Measurements from ENCODE around the gene COL5A3. TPM values are rescaled to one million over a fixed set of nuclear protein-coding genes. Genes with fewer than 3 reads are reported as not detected.

Gene COL5A3
- total RNA-seq (10 to 100 TPM in 1 of 2 donors, 1 to 10 TPM in 1; 8.2 to 13.3 TPM), polyA plus RNA-seq (10 to 100 TPM in 1 of 2 donors, 1 to 10 TPM in 1; 4.9 to 84.7 TPM)
- long read RNA-seq, donor 1, partial matches to known transcripts = 0 of 4 reads
- long read RNA-seq, donor 1, other reads (novel, unspliced or antisense) = 4 of 4 reads
- long read RNA-seq, donor 2, partial matches to known transcripts = 5 of 9 reads
- long read RNA-seq, donor 2, other reads (novel, unspliced or antisense) = 4 of 9 reads

- H3K36me3 ChIP-seq (ENCODE audit: control insufficient read depth in 1 of 2, insufficient read depth in 2 of 2, low read length in 1 of 2) = no peaks in the 10 kb centered on the region
- no peak within 1 kb of the TSS for H3K27ac ChIP-seq (ENCODE audit: low read depth in 1 of 2, low read length in 2 of 2)
- DNase-seq (peak; percentile 65 to 83), ATAC-seq (ENCODE audit: low FRiP score) (peak; percentile 21)
- H3K27me3 ChIP-seq (ENCODE audit: control insufficient read depth in 1 of 2, insufficient read depth in 2 of 2, low read length in 1 of 2) = no peaks in the 10 kb centered on the region
- WGBS, 2 donors = 1% methylated on average over 24 to 38 of the region's 38 CpGs
- no peaks in the 10 kb centered on the region for H3K9me3 ChIP-seq (ENCODE audit: control insufficient read depth, low read length)
- peaks cover 0 to 4% of the 10 kb centered on the region in 2 donors for H3K4me1 ChIP-seq (ENCODE audit: control insufficient read depth in 1 of 2, insufficient read depth in 2 of 2, low read length in 2 of 2)
- peak within 1 kb of the TSS in 1 of 2 donors; percentile 9 for H3K4me3 ChIP-seq (ENCODE audit: low read length in 2 of 2)
- intact Hi-C loops (cut with DNase I) = loop anchor here in 1 of 2 donors (5.0 kb wide), 1 partner anchor 73 kb away; the partner anchor contains the start of gene OLFM2
Measured at GRCh38 chr19:10010247-10010691, at the start of gene COL5A3. COL5A3 (minus strand) TSS chr19:10010504; CDS start chr19:10010385, 119 bp downstream.

- peak; percentile 34 for ATAC-seq (ENCODE audit: low FRiP score)
- H3K27me3 ChIP-seq (ENCODE audit: control insufficient read depth in 1 of 2, insufficient read depth in 2 of 2, low read length in 1 of 2) = no peaks in the 10 kb centered on the region
- no peaks in the 10 kb centered on the region for H3K36me3 ChIP-seq (ENCODE audit: control insufficient read depth in 1 of 2, insufficient read depth in 2 of 2, low read length in 1 of 2)
- H3K4me1 ChIP-seq (ENCODE audit: control insufficient read depth in 1 of 2, insufficient read depth in 2 of 2, low read length in 2 of 2) = no peaks in the 10 kb centered on the region
- H3K4me3 ChIP-seq (ENCODE audit: low read length in 2 of 2) = no peak overlapping the region
- no peaks in the 10 kb centered on the region for H3K9me3 ChIP-seq (ENCODE audit: control insufficient read depth, low read length)
- no peak for DNase-seq
- H3K27ac ChIP-seq (ENCODE audit: low read depth in 1 of 2, low read length in 2 of 2) = no peak overlapping the region
- intact Hi-C loops (cut with DNase I) = no loop called here
- 74 to 76% methylated on average over 20 to 21 of the region's 21 CpGs for WGBS, 2 donors
Measured at GRCh38 chr19:10052602-10053360, 42.5 kb upstream of the COL5A3 start.

- Histone ChIP-seq H3K27ac (ENCODE audit: low read depth in 1 of 2, low read length in 2 of 2) (no peak overlapping the region), H3K9me3 (ENCODE audit: control insufficient read depth, low read length) (peaks cover 6% of the 10 kb centered on the region), H3K4me3 (ENCODE audit: low read length in 2 of 2) (no peak overlapping the region), H3K36me3 (ENCODE audit: control insufficient read depth in 1 of 2, insufficient read depth in 2 of 2, low read length in 1 of 2) (no peaks in the 10 kb centered on the region), H3K27me3 (ENCODE audit: control insufficient read depth in 1 of 2, insufficient read depth in 2 of 2, low read length in 1 of 2) (no peaks in the 10 kb centered on the region), H3K4me1 (ENCODE audit: control insufficient read depth in 1 of 2, insufficient read depth in 2 of 2, low read length in 2 of 2) (no peaks in the 10 kb centered on the region)
- WGBS, 2 donors = 44 to 47% methylated on average over 2 of the region's 2 CpGs
- intact Hi-C loops (cut with DNase I) = no loop called here
- DNase-seq (no peak), ATAC-seq (ENCODE audit: low FRiP score) (no peak)
Measured at GRCh38 chr19:10049626-10050025, 39.3 kb upstream of the COL5A3 start.

- ATAC-seq (ENCODE audit: low FRiP score) = no peak
- Histone ChIP-seq H3K36me3 (ENCODE audit: control insufficient read depth in 1 of 2, insufficient read depth in 2 of 2, low read length in 1 of 2) (no peaks in the 10 kb centered on the region), H3K27me3 (ENCODE audit: control insufficient read depth in 1 of 2, insufficient read depth in 2 of 2, low read length in 1 of 2) (no peaks in the 10 kb centered on the region), H3K4me1 (ENCODE audit: control insufficient read depth in 1 of 2, insufficient read depth in 2 of 2, low read length in 2 of 2) (no peaks in the 10 kb centered on the region), H3K9me3 (ENCODE audit: control insufficient read depth, low read length) (peaks cover 32% of the 10 kb centered on the region), H3K4me3 (ENCODE audit: low read length in 2 of 2) (no peak overlapping the region), H3K27ac (ENCODE audit: low read depth in 1 of 2, low read length in 2 of 2) (no peak overlapping the region)
- 50 to 53% methylated on average over 1 of the region's 1 CpG for WGBS, 2 donors
- DNase-seq = no peak
- intact Hi-C loops (cut with DNase I) = no loop called here
Measured at GRCh38 chr19:10045371-10045770, 35.1 kb upstream of the COL5A3 start.

- H3K27ac ChIP-seq (ENCODE audit: low read depth in 1 of 2, low read length in 2 of 2) = no peak overlapping the region
- WGBS, 2 donors = 82 to 83% methylated on average over 1 of the region's 1 CpG
- ATAC-seq (ENCODE audit: low FRiP score) = no peak
- H3K27me3 ChIP-seq (ENCODE audit: control insufficient read depth in 1 of 2, insufficient read depth in 2 of 2, low read length in 1 of 2) = peaks cover 0 to 1% of the 10 kb centered on the region in 2 donors
- no peak for DNase-seq
- no peaks in the 10 kb centered on the region for H3K36me3 ChIP-seq (ENCODE audit: control insufficient read depth in 1 of 2, insufficient read depth in 2 of 2, low read length in 1 of 2)
- H3K9me3 ChIP-seq (ENCODE audit: control insufficient read depth, low read length) = peaks cover 33% of the 10 kb centered on the region
- no peak overlapping the region for H3K4me3 ChIP-seq (ENCODE audit: low read length in 2 of 2)
- intact Hi-C loops (cut with DNase I) = no loop called here
- no peaks in the 10 kb centered on the region for H3K4me1 ChIP-seq (ENCODE audit: control insufficient read depth in 1 of 2, insufficient read depth in 2 of 2, low read length in 2 of 2)
Measured at GRCh38 chr19:10044390-10044789, 34.1 kb upstream of the COL5A3 start.

- no peak overlapping the region for H3K4me3 ChIP-seq (ENCODE audit: low read length in 2 of 2)
- no peak for DNase-seq
- WGBS, 2 donors = 73 to 75% methylated on average over 4 of the region's 4 CpGs
- H3K4me1 ChIP-seq (ENCODE audit: control insufficient read depth in 1 of 2, insufficient read depth in 2 of 2, low read length in 2 of 2) = no peaks in the 10 kb centered on the region
- intact Hi-C loops (cut with DNase I) = no loop called here
- no peak for ATAC-seq (ENCODE audit: low FRiP score)
- peaks cover 33% of the 10 kb centered on the region for H3K9me3 ChIP-seq (ENCODE audit: control insufficient read depth, low read length)
- H3K27me3 ChIP-seq (ENCODE audit: control insufficient read depth in 1 of 2, insufficient read depth in 2 of 2, low read length in 1 of 2) = peaks cover 0 to 3% of the 10 kb centered on the region in 2 donors
- no peak overlapping the region for H3K27ac ChIP-seq (ENCODE audit: low read depth in 1 of 2, low read length in 2 of 2)
- H3K36me3 ChIP-seq (ENCODE audit: control insufficient read depth in 1 of 2, insufficient read depth in 2 of 2, low read length in 1 of 2) = no peaks in the 10 kb centered on the region
Measured at GRCh38 chr19:10043286-10043927, 33.1 kb upstream of the COL5A3 start.

GRCh38 chr19:10037809-10038208 lies 27.5 kb upstream of the COL5A3 start:
- peaks cover 17% of the 10 kb centered on the region for H3K9me3 ChIP-seq (ENCODE audit: control insufficient read depth, low read length)
- no peak overlapping the region for H3K27ac ChIP-seq (ENCODE audit: low read depth in 1 of 2, low read length in 2 of 2)
- H3K4me3 ChIP-seq (ENCODE audit: low read length in 2 of 2) = no peak overlapping the region
- ATAC-seq (ENCODE audit: low FRiP score) (no peak), DNase-seq (no peak)
- H3K36me3 ChIP-seq (ENCODE audit: control insufficient read depth in 1 of 2, insufficient read depth in 2 of 2, low read length in 1 of 2) = no peaks in the 10 kb centered on the region
- no peaks in the 10 kb centered on the region for H3K4me1 ChIP-seq (ENCODE audit: control insufficient read depth in 1 of 2, insufficient read depth in 2 of 2, low read length in 2 of 2)
- H3K27me3 ChIP-seq (ENCODE audit: control insufficient read depth in 1 of 2, insufficient read depth in 2 of 2, low read length in 1 of 2) = peaks cover 0 to 3% of the 10 kb centered on the region in 2 donors
- 68 to 70% methylated on average over 5 of the region's 5 CpGs for WGBS, 2 donors
- intact Hi-C loops (cut with DNase I) = no loop called here

GRCh38 chr19:10037367-10037766 lies 27.1 kb upstream of the COL5A3 start:
- ATAC-seq (ENCODE audit: low FRiP score) = no peak
- intact Hi-C loops (cut with DNase I) = no loop called here
- H3K27me3 ChIP-seq (ENCODE audit: control insufficient read depth in 1 of 2, insufficient read depth in 2 of 2, low read length in 1 of 2) = peaks cover 0 to 3% of the 10 kb centered on the region in 2 donors

More at GRCh38 chr19:10037367-10037766, 27.1 kb upstream of the COL5A3 start:
- H3K4me3 ChIP-seq (ENCODE audit: low read length in 2 of 2) = no peak overlapping the region
- no peak for DNase-seq
- H3K4me1 ChIP-seq (ENCODE audit: control insufficient read depth in 1 of 2, insufficient read depth in 2 of 2, low read length in 2 of 2) = no peaks in the 10 kb centered on the region
- H3K36me3 ChIP-seq (ENCODE audit: control insufficient read depth in 1 of 2, insufficient read depth in 2 of 2, low read length in 1 of 2) = no peaks in the 10 kb centered on the region
- H3K9me3 ChIP-seq (ENCODE audit: control insufficient read depth, low read length) = peaks cover 13% of the 10 kb centered on the region
- no peak overlapping the region for H3K27ac ChIP-seq (ENCODE audit: low read depth in 1 of 2, low read length in 2 of 2)
- 59 to 66% methylated on average over 4 of the region's 4 CpGs for WGBS, 2 donors
